Activated T-helper 2 cell treated with anti-CD3 and anti-CD28 coated beads, Interferon-gamma antibody, Interleukin-2, Interleukin-4, amounts not matched to agents 10 μg/mL and 5 μg/mL and 100 μg/mL, durations not matched to agents 14 hours and 24 hours and 36 hours (primary cell): ENCODE results near the gene NUDT2. TPM values are rescaled to one million over a fixed set of nuclear protein-coding genes. Genes with fewer than 3 reads are reported as not detected.
A peak's percentile ranks its signal among the peaks of the same experiment; 100 is the strongest.

Source experiments
- DNase-seq: peaks from one replicate; pipeline ENCODE4 v3.0.0; 2021; ENCODE audit warnings: low spot score
- H3K27ac Mint-ChIP-seq: one replicate; pipeline ENCODE4 v1.8.0; 2021; ENCODE audit warnings: mixed read lengths
- H3K27me3 Mint-ChIP-seq: one replicate; pipeline ENCODE4 v1.8.0; 2021; ENCODE audit warnings: low read depth, mixed read lengths
- H3K36me3 Mint-ChIP-seq: one replicate; pipeline ENCODE4 v1.8.0; 2021; ENCODE audit warnings: low read depth, mixed read lengths
- H3K4me1 Mint-ChIP-seq: one replicate; pipeline ENCODE4 v1.8.0; 2021; ENCODE audit warnings: low read depth, mixed read lengths
- H3K4me3 Mint-ChIP-seq: one replicate; pipeline ENCODE4 v1.8.0; 2021; ENCODE audit warnings: low read depth, mild to moderate bottlenecking, moderate library complexity, mixed read lengths
- H3K9me3 Mint-ChIP-seq: one replicate; pipeline ENCODE4 v1.8.0; 2021; ENCODE audit warnings: mixed read lengths
- intact Hi-C: fragments of 100-400 bp; cut with micrococcal nuclease; formaldehyde crosslinking; loops from one replicate; pipeline ENCODE4 v1.15.1; 2023
- total RNA-seq: library from RNA; stranded (reverse); gene quantifications from 2 replicates; pipeline ENCODE4 v1.2.3, GENCODE V29; 2022

Gene NUDT2
- total RNA-seq, 1 donor from 2014 or later, result 33.0 TPM

DNA sequence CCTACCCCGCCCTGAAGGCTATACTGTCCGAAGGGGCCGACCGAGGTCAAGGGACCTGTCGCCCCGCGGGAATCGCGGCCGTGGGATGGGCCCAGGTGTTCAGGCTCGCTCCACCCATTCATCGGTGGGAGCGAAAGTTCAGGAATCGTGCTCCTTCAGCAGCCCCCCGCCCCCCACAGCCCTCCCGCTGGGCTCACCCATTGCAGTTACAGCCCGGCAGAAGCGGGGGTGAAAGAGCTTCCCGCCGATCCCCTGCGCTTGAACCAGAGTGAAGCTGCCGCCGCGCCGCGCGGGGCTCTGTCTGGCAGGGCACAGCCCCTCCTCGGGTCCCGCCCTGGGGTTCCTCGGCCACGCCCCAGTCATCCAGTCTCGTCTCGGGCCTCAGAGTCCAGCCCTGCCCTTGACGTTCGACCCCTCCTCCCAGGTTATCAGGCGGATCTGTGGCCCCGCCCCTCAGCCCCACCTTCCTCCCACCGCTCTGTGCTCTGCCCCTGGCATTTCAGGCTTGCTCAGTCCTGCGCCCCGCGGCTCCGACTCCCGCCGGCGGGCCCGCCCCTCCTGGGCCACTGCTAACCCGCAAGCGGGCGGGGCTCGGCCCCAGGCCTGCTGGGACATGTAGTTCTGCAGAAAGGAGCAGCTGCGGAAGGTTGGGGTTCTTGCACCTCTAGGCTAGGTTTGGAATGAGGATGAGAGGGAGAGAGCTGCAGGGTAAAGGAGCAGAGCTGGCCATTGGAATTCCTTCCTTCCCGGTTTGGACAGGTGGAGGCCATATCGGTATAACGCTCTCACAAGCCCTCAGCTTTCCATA, 47.4 kb downstream of the NUDT2 start, which contains the start of gene MYORG:
Gene MYORG, minus strand, starts transcription at position 303 of the 808 bp plus-strand sequence. CDS start 3,955 bp downstream, outside the sequence.
- Mint-ChIP-seq H3K27ac (no peak within 1 kb of the TSS), H3K27me3 (no peaks in the 10 kb centered on the region), H3K36me3 (no peaks in the 10 kb centered on the region), H3K4me1 (peaks cover 21% of the 10 kb centered on the region), H3K9me3 (no peaks in the 10 kb centered on the region), H3K4me3 (peak within 1 kb of the TSS; percentile 86)
- intact Hi-C loops, result loop anchor here (2.0 to 5.0 kb wide), 4 partner anchors 124 to 1436 kb away; partner anchors contain the start of genes SPAG8 and UBAP2
- DNase-seq, result peak; percentile 97

DNA sequence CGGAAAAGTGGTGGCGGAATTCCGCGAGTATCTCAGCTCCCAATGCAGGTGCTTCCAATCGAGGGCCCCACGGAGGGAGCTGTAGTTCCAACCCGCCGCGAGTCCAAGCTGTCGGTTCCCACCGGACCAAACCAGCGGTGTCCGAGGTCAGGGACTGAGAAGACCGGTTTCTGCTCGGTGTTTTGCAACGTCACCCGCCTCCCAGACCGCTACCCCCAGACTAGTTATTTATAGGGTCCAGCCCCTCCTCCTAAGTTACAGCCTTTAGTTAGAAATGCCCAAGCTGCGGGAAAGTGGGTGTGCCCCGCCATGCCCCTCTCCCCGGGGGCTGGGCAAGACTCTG, 48.0 kb downstream of the NUDT2 start:
- no peak for DNase-seq

DNA sequence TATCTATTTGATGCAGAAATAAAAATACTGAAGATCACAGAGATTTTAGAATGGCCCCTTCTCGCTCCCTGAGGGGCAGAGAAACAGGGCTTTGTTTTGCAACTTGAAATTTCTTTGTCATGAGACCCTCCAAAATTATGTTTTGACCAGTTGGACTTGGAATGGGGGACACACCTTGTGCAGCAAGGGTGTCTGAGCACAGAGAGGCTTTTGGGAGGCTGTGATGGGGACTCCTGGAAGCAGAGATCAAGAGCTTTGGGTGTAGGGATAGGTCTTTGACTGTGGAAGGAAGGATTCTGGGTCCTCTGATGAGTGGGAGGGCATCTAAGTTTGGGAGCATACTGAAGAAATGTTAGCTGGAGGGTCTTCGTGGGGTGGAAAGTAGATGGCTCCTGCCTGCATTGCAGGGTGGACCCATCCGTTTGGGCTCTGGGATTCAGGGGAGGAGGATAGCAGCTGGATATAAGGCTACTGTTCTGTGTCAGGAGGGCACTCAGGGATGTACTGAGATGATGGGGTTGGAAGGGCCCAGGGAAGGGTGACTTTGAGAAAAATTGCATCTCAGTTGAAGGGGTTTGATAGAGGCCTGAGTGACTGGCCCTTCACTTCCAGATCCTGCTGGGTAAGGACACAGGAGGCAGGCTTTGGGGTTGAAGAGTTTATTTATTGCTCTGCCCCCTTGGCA, 49.1 kb downstream of the NUDT2 start:
- Mint-ChIP-seq H3K27ac (no peak overlapping the region), H3K4me3 (no peak overlapping the region), H3K4me1 (peaks cover 21% of the 10 kb centered on the region), H3K36me3 (no peaks in the 10 kb centered on the region), H3K27me3 (peaks cover 11% of the 10 kb centered on the region), H3K9me3 (no peaks in the 10 kb centered on the region)
- DNase-seq, result no peak
- intact Hi-C loops, result loop anchor here (1.0 to 5.0 kb wide), 5 partner anchors 49 to 1434 kb away; partner anchors contain the start of genes KIF24, NUDT2, SPAG8 and UBAP1

More for the DNA sequence above, 48.0 kb downstream of the NUDT2 start:
- Mint-ChIP-seq H3K27me3 (peaks cover 2% of the 10 kb centered on the region), H3K4me3 (peak overlapping the region; percentile 86), H3K9me3 (no peaks in the 10 kb centered on the region), H3K36me3 (no peaks in the 10 kb centered on the region), H3K27ac (no peak overlapping the region), H3K4me1 (peaks cover 21% of the 10 kb centered on the region)
- intact Hi-C loops, result loop anchor here (2.0 to 5.0 kb wide), 4 partner anchors 125 to 1435 kb away; partner anchors contain the start of genes SPAG8 and UBAP2

DNA sequence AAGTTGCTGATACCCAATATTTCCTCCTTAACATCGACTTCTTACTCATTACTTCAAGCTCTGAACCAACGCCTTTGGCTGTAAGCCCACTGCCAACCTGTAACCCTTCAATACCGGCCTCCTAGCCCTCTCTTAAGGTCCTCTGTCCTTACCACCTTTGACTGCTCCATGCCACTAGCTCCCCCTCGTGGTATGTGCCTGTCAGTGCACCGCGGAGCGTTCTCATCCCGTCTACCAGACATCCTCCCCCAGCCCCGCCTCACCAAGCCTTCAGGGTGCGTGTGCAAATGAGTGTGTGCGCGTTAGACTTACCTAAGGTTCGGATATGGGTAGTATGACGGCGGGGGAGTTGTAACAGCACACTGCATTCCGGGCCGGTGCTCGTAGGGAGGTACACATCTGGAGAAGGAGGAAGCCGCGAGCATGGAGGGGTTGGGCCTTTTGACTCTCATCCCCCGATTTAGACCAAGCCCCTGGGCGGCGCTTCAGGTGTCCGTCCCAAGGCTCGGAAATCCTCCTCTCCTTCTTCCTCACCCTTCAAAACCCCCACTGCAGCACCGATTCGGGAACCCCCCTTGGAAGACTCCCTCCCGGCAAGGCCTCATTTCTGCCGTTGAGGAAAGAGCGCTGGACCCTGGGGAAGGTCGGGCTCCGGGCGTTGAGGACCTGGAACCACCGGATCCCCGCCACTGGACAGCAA, 50.1 kb downstream of the NUDT2 start:
- no peaks in the 10 kb centered on the region for H3K36me3 Mint-ChIP-seq
- peak; percentile 89 for DNase-seq
- intact Hi-C loops, result loop anchor here (1.0 to 5.0 kb wide), 7 partner anchors 50 to 1433 kb away; partner anchors contain the start of genes DCAF12, KIF24, NUDT2 and SPAG8
- H3K4me3 Mint-ChIP-seq, result peak overlapping the region; percentile 83
- peaks cover 11% of the 10 kb centered on the region for H3K27me3 Mint-ChIP-seq
- no peaks in the 10 kb centered on the region for H3K9me3 Mint-ChIP-seq
- peak overlapping the region; percentile 71 for H3K27ac Mint-ChIP-seq
- H3K4me1 Mint-ChIP-seq, result peaks cover 21% of the 10 kb centered on the region

DNA sequence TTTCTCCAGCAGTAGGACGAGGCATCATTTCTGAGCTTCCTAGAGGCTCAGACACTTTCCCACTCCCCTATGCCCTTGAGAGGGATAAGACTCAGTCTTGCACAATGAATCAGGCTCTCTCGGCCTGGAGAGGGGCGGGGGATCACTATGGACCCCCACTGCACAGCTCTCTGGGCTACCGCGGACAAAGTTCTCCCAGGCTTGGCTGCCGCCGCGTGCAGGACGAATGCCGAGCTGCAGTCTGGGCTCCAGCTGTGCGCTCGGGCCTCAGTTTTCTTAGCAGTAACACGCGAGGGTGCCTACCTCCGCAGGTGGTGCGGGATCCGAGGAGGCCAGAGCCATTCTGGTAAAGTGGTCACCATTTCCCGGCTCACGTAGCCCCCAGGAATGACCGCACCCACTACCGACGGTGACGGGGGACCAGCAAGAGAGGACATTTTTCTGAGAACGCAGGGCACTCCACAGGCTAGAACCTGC, 50.7 kb downstream of the NUDT2 start:
- Mint-ChIP-seq H3K27ac (peak overlapping the region; percentile 71), H3K27me3 (peaks cover 11% of the 10 kb centered on the region), H3K9me3 (no peaks in the 10 kb centered on the region)

DNA sequence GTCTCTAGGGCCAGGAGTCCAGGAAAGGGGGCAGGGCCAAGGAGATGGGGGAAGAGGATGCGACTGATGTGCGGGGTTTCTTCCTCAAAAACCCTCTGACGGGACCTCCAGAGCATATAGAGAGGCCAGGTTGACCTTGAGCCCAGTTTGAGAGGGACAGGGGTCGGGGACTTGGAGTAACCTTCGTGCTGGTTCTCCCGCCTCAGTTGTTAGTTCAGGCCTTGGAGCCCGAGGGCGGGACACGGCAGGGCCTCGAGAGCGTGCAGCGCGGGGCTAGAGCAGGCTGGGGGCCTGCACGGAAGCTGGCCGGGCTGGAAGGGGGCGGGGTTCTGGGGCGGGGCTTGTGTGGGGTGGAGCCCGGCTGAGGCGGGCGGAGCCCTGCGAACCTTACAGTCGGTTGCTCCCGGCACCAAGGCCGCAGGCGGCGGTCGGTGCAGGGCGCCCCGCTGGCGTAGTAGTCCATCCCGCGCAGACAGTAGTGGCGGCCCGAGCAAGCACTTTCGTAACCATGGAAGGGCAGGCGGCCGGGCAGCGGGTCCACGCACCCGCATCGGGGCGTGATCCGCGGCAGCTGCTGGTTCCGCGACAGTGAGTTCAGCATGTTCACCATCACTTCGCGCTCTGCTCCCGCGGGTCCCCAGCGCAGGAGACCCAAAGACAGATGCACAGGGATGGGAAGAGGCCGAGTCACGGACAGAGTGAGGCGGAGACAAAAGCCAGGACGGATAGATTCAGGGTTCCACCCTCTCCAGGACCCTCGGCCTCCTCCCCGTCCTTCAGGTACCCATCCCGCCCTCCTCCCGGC, 51.3 kb downstream of the NUDT2 start:
- intact Hi-C loops, result loop anchor here (1.0 to 2.0 kb wide), 2 partner anchors 83 to 254 kb away; partner anchors contain the start of gene DCAF12
- Mint-ChIP-seq H3K4me1 (peaks cover 16% of the 10 kb centered on the region), H3K36me3 (no peaks in the 10 kb centered on the region)

More for the DNA sequence above, 50.7 kb downstream of the NUDT2 start:
- intact Hi-C loops, result loop anchor here (1.0 to 2.0 kb wide), 2 partner anchors 83 to 253 kb away; partner anchors contain the start of gene DCAF12
- no peaks in the 10 kb centered on the region for H3K36me3 Mint-ChIP-seq
- peaks cover 21% of the 10 kb centered on the region for H3K4me1 Mint-ChIP-seq
- H3K4me3 Mint-ChIP-seq, result peak overlapping the region; percentile 83
- no peak for DNase-seq

DNA sequence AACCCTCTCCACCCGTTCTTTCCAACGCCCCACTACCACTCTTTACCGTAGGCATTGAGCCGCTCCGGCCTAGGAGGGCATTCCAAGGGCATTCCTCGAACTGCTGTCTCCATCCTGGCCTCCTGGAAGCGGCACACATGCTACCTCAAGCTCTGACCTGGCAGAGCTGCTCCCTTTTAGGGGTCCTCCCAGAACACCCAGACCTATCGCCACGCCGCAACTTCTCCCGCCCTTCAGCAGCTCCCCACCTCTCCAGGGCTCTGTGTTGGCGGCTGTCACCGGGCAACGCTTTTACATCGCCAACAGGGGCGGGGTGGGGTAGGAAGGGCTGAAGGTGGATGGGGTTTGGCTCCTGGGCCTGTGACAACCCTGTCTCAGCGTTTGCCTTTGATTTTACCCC, 52.0 kb downstream of the NUDT2 start:
- intact Hi-C loops, result loop anchor here (2.0 kb wide), 1 partner anchor 255 kb away; the partner anchor contains the start of gene DCAF12
- no peak for DNase-seq
- peaks cover 10% of the 10 kb centered on the region for H3K4me1 Mint-ChIP-seq
- H3K4me3 Mint-ChIP-seq, result peak overlapping the region; percentile 67
- H3K36me3 Mint-ChIP-seq, result no peaks in the 10 kb centered on the region
- H3K27me3 Mint-ChIP-seq, result peaks cover 11% of the 10 kb centered on the region
- H3K9me3 Mint-ChIP-seq, result no peaks in the 10 kb centered on the region
- H3K27ac Mint-ChIP-seq, result no peak overlapping the region

More for the DNA sequence above, 51.3 kb downstream of the NUDT2 start:
- Mint-ChIP-seq H3K9me3 (no peaks in the 10 kb centered on the region), H3K4me3 (peak overlapping the region; percentile 67), H3K27me3 (peaks cover 11% of the 10 kb centered on the region), H3K27ac (peak overlapping the region; percentile 71)
- peak; percentile 75 for DNase-seq

DNA sequence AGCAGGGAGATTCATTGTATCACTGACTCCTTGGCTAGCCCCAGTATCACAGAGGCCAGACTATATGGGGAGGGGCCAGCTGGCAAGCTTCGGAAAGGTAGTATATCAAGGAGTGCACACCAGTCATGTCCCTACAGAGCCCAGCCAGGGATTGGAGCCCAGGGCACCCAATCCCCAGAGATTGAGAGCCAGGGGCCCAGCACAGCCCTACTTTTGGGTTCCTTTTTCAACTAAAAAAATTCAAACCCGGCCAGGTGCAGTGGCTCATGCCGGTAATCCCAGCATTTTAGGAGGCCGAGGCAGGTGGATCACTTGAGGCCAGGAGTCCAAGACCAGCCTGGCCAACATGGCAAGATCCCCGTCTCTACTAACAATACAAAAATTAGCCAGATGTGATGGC, 52.7 kb downstream of the NUDT2 start:
- Mint-ChIP-seq H3K27ac (no peak overlapping the region), H3K27me3 (peaks cover 11% of the 10 kb centered on the region), H3K4me1 (peaks cover 9% of the 10 kb centered on the region), H3K9me3 (no peaks in the 10 kb centered on the region), H3K4me3 (no peak overlapping the region), H3K36me3 (no peaks in the 10 kb centered on the region)
- intact Hi-C loops, result no loop called here
- DNase-seq, result no peak

DNA sequence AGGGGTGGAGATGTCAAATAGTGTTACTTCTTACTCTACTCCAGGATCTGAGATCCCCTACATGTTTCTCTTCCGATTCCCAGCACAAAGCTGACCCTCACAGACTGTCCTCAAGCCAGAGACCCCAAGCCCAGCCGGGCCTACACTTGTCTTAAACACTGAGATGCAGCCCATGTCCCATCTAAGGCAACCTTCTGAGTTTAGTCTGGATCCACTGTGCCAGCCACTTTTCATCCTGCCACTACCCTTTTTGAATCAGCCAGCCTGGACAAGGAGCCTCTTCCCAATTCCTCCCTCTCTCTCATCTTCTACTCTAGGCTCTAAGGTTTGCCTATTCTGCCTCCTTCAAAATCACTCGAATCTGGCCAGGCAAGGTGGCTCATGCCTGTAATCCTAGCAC, 53.5 kb downstream of the NUDT2 start:
- no peak for DNase-seq
- intact Hi-C loops, result no loop called here
- H3K36me3 Mint-ChIP-seq, result no peaks in the 10 kb centered on the region
- no peak overlapping the region for H3K27ac Mint-ChIP-seq
- no peak overlapping the region for H3K4me3 Mint-ChIP-seq
- no peaks in the 10 kb centered on the region for H3K9me3 Mint-ChIP-seq
- peaks cover 8% of the 10 kb centered on the region for H3K4me1 Mint-ChIP-seq
- peaks cover 11% of the 10 kb centered on the region for H3K27me3 Mint-ChIP-seq

DNA sequence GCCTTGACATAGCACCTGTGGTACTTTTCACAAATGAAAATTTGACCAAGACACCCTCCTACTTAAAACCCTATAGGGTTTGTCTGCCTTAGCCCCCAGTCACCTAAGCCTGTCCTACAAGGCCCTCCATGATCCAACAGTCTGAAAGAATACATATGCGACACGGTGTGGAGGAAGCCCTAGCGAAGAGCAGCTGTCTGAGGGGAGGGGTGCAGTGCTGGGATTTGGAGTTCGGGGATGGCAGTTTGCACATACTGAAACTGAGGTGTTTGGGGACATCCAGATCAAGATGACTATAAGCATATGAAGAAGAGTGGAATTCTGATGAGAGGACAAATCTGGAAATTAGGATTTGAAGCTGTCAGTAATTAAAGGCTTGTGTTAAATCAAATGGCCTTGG, 54.5 kb downstream of the NUDT2 start:
- Mint-ChIP-seq H3K4me1 (peaks cover 8% of the 10 kb centered on the region), H3K36me3 (no peaks in the 10 kb centered on the region), H3K27ac (no peak overlapping the region), H3K27me3 (peaks cover 11% of the 10 kb centered on the region), H3K4me3 (no peak overlapping the region), H3K9me3 (no peaks in the 10 kb centered on the region)
- intact Hi-C loops, result no loop called here
- no peak for DNase-seq

DNA sequence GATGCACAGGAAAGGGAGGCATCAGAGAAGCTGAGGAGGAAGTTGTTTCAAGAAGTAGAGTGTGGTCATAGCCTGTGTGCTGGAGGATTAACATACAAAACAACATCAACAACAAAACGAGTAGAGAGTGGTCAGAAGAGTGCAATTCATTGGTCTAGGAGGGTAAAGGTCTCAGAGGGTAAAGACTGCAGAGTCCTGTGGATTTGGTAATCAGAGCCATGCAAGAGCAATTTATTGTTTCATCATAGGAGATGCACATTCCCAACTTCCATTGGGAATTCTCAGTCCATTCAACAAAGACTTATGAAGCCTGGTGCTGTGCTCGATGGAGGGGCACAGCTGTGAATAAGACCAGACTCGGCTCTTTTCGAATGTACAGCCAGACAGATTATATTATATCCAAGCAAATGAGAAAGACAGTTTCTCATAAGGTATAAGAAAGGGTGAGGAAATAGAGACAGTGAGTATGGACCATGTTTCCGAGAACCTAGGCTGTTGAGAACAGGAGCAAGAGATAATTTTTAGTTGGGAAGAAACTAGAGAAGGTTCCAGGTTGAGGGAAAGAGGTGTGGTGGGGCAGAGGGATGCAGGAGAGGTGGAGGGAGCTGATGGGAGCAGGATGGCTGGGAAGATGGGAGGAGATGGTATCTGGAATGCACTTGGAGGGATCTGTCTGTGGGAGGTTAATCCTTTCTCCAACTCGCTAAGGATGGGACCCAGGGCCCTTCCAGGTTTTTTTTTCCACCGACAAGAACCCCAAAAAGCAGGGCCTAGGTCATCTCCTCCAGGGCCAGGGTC, 55.2 kb downstream of the NUDT2 start:
- no peaks in the 10 kb centered on the region for H3K36me3 Mint-ChIP-seq
- peaks cover 14% of the 10 kb centered on the region for H3K27me3 Mint-ChIP-seq
- no peak overlapping the region for H3K27ac Mint-ChIP-seq
- H3K4me1 Mint-ChIP-seq, result peaks cover 5% of the 10 kb centered on the region
- DNase-seq, result no peak
- intact Hi-C loops, result no loop called here
- no peaks in the 10 kb centered on the region for H3K9me3 Mint-ChIP-seq
- H3K4me3 Mint-ChIP-seq, result no peak overlapping the region
